Jurkat, Clone E6-1 (cell line): ENCODE measurements around the gene RPS14.
"Not testable (repeated sequence)": the region's sequence is repeated elsewhere in the genome, so short reads cannot be mapped to it uniquely, and the experiment has no call there.

ENCODE experiments used
- DNase-seq: peaks from one replicate; pipeline ENCODE4 v3.0.0-alpha.2; 2011; ENCODE audit warnings: low read depth, low spot score
- H3K4me3 ChIP-seq: 2 replicates; pipeline ENCODE4 v1.5.1; 2011; ENCODE audit warnings: mild to moderate bottlenecking, low read length, control low read depth, moderate library complexity

The RPS14 gene

DNA sequence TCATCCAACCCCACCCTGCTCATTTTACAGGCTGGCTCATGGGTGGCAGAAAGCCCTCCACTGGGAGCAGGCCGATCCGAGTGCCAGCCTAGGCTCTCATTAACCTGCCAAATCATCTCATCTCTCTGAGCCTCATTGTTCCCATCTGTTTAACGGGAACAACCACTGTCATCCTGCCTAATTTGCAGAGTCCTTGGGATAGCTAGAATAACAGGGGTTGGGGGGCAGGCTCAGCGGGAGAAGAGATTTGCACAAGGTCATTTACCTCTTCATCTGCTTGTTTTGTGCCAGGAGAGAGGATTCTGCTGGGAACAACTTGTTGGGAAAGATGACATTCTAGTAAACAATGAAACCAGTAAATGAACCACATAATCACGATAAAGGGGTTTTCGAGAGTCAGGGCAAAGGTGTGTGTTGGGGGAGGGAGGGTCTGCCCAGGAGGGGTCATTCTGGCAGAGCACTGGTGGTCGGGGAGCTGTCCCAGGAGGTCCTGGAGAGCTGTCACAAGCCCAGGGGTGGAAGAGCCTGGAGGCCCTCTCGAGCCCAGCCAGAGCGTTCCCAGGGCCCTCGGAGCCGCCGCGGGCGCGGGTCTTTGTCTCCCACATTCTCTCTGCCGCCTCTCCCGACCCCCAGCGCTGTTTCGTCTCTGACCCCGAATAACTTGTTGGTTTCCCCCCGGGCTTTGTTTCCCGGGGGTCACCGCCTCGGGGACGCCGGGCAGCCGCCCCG, 35.6 kb upstream of the RPS14 start:
- no peak for DNase-seq
- peak overlapping the region; percentile 73 for H3K4me3 ChIP-seq

DNA sequence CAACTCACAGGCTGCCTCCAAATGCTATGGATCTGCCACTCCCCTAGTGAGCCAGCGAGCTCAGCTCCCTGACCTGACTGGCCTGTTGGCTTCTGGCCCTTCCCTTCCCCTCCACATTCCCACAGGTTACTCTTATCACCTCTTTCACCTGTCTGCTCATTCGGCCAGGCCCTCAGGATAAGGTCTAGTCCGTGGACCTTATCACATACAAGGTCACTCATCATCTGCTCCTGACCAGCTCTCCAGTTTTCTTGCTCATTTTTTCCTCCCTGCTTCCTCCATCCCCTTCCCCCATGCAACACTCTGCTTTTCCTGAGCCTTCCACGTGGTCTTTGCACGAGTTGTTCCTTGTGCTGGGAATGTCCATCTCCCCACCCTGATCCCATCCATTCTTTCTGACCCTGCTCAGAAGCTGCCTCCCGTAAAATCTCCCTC, 32.5 kb upstream of the RPS14 start:
- no peak overlapping the region for H3K4me3 ChIP-seq
- no peak for DNase-seq

DNA sequence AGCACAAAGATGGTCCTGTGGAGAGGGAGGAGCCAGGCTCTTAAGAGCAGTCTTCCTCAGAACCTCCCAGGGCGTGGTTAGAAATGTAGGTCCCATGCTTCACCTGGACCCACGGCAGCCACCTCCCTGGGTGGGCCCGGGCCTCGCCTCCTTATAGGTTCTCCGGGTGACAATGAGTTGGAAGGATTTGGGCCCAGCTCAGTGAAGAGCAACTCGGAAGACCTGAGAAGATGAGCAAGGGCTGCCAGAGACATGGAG, 32.1 kb upstream of the RPS14 start:
- DNase-seq = no peak
- no peak overlapping the region for H3K4me3 ChIP-seq

DNA sequence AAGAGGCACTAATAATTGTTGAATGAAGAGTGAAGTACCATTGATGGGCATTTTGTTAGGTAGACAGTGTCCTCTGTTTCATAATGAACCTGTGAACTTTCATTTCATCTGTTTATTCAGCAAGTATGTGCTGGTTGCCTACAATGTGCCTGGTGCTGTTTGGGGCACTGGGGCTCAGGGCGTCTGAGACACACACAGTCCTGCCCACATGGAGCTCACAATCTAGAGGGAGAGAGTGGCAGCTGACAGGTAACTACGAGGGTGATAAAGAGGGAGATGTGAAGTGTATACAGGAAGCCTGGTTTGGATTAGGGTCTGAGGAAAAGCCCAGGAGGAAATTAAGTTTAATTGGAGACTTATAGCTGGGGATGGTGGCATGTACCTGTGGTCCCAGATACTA, 29.9 kb upstream of the RPS14 start:
- DNase-seq = no peak

DNA sequence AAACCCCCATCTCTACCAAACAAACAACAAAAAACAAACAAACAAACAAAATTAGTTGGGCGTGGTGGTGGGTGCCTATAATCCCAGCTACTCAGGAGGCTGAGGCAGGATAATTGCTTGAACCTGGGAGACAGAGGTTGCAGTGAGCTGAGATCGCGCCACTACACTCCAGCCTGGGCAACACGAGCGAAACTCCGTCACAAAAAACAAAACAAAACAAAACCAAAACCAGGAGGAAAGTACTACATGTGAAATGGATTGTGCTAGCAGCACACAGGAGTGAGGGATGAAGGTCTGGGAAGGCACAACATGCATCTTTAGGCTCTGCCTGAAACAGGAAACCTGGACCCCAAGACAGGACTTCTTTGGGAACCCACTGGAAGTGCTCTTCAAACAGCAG, 27.0 kb upstream of the RPS14 start:
- not testable (repeated sequence) for DNase-seq, H3K4me3 ChIP-seq

More for the DNA sequence above, 29.9 kb upstream of the RPS14 start:
- no peak overlapping the region for H3K4me3 ChIP-seq

DNA sequence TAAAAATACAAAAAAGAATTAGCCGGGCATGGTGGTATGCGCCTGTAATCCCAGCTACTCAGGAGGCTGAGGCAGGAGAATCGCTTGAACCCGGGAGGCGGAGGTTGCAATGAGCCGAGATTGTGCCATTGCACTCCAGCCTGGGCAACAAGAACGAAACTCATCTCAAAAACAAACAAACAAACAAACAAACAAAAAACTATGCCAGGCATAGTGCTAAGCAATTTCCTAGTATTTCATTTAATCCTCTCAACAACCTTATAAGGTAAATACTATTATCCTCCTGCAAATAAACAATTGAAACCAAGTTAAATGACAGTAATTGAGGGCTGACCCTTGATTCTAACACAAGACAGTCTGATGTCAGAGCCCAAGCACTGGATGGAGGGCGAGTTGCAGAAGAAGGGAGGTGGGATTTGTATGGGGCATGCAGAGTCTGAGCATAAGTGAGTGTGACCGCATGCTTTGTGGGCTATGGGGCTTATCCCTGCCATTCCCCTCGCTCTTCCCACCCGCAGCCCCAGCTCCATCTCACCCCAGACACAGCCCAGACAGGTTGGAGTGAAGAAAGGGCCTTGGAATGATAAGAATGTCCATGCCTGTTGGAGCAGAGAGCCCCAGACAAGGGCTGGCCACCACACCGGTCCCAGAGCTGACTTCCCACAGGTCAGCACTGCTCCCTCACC, 24.3 kb upstream of the RPS14 start:
- no peak overlapping the region for H3K4me3 ChIP-seq
- no peak for DNase-seq

DNA sequence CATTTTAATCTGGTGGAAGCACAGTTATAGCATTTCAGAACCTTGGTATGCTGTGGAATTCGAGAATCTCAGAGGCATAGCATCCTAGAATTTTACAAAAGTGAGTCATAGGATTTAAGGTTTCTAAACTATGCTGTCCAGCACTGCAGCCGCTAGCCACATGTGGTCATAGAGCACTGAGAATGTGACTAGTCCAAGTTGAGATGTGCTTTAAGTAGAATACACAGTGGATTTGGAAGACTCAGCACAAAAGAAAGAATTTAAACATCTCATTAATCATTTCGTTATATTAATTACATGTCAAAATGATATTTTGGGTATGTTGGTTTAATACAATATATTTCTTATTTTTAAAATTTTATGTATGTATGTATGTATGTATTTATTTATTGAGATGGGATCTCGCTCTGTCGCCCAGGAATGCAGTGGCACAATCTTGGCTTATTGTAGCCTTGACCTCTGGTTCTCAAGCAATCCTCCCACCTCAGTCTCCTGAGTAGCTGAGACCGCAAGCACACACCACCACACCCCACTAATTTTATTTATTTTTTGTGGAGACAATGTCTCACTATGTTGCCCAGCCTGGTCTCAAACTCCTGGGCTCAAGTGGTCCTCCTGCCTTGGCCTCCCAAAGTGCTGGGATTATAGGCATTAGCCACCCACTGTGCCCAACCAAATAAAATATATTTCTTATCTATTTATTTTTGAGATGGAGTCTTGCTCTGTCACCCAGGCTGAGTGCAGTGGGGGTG, 20.4 kb upstream of the RPS14 start:
- DNase-seq = no peak
- H3K4me3 ChIP-seq = no peak overlapping the region

DNA sequence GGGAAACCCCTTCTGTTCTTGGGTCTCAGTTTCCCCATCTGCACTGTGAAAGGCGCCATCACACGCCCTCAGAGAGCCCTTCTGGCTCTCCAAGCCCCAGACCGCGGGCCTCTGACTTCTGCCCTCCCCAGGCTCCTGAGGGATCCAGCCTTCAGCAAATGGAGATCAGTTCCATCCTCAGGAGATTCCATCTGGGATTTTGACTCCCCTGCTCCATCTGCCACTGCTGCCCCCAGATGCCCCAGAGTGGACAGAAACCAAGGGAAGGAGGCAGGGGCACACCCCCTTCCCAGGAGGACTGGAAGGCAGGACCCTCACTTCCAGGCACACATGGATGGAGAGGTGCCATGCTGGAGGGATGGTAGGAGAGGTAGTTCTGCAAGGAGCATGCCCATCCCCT, 18.7 kb upstream of the RPS14 start:
- H3K4me3 ChIP-seq = no peak overlapping the region
- DNase-seq = no peak

DNA sequence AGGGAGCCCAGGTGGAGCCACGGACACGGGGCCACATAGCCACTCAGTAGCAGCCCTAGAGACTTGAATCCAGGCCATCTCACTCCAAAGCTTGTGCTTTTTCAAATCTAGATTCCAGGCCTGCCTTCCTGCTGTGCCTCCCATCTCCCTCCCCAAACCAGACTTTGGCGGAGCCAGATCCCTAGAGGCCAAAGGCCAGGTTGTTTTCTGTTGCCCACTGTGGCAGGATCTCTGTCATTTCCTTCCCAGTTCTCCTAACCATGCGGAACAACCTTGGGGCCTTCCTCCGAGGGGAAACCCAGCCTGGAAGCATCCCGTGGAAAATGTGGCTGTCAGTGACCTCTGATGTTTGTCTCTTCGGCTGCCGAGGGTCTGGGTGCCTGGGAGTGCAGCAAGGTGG, 16.4 kb upstream of the RPS14 start:
- no peak for DNase-seq
- H3K4me3 ChIP-seq = no peak overlapping the region

DNA sequence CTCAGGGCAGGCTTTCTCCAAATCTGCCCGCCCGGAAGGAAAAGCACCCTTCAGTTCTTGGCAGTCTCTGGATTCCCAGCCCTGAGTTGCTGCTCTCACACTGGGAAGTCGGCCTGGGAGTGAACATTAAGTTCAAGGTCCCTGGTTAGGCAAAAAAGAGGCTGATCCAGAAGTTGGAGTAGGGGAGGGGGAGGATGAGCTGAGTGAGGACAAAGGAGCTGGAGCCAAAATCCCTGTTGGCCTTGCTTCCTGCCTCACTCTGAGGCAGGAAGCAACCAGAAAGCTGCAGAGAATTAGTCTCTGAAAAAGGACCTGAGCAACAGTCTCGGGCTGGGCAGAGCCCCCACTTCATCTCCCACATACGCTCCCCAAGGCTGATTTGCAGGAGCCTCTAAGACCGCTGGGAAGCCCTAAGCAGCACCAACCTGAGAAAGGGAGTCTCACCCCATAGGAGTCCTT, 15.0 kb upstream of the RPS14 start:
- no peak overlapping the region for H3K4me3 ChIP-seq
- no peak for DNase-seq

DNA sequence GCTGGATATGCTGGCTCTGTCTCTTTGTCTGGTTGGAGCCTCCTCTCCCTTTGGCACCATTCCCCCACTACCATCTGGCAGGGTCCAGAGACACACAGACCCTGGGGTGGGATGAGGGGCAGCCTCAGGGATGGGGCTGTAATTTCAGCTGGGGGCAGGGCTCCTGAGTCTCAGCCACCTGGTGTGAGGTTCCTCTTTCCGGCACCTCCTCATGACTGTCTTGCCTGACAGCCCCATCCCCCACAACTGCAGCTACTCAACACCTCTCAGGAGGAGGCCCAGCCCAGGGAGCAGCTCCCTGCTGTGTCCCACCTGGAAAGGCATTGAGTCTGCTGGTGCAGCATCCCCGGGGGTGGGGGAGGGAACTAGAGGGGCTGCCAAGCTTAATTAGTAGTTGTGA, 11.7 kb upstream of the RPS14 start:
- H3K4me3 ChIP-seq = no peak overlapping the region
- DNase-seq = no peak

DNA sequence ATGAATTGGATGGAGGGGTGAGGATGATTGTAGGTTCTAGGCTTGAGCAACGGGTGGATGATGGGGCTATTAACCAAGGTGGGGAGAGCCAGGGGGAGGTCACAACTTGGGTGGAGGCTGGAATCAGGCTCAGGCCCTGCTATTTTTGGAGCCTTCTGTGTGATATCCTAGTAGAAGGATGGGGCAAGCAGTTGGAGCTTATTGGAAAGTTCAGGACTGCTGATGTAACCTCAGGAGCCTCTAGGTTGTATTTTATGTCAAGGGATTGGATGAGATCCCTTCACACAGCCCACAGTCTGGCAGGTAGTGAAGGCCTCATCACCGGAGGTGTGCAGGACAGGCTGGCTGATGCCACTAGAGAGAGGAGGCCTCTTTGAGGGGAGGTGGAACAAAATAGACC, 11.2 kb upstream of the RPS14 start:
- H3K4me3 ChIP-seq = no peak overlapping the region
- no peak for DNase-seq

DNA sequence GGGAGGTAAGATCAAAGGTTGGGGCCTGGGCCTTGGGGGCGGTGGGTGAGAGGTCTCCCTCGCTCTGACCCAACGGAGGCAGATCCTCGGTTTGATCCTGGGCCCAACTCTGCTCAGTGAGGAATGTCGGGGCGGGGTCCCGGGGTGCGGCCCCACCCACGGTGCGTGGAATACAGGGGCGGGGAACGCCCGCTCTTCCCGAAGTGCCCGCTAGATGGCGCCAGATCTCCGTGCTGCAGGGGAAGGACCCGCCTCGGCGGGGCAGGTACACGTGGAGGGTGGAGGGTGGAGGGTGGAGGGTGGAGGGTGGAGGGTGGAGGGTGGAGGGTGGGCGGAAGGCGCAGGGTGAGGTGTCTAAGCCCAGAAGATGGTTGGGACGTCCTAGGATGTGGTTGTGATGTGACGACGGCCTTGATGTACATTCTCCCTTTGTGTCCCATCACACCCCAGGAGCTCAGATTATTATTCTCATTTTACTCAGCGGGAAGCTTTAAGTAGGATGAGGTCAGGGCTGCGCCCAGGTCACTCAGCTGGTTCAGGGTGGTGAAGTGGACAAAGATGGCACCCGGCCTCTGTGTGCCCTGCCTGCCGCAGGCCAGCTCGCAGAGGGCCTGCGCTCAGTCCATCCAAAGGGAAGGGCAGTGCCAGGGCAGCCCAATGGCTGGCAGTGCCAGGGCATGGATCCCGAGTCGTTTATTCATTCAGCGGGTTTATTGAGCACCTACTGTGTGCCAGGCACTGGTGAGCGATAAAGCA, 9.4 kb upstream of the RPS14 start:
- peak; percentile 59 for DNase-seq
- peak overlapping the region; percentile 22; the same call in 1 of the 2 replicates for H3K4me3 ChIP-seq

DNA sequence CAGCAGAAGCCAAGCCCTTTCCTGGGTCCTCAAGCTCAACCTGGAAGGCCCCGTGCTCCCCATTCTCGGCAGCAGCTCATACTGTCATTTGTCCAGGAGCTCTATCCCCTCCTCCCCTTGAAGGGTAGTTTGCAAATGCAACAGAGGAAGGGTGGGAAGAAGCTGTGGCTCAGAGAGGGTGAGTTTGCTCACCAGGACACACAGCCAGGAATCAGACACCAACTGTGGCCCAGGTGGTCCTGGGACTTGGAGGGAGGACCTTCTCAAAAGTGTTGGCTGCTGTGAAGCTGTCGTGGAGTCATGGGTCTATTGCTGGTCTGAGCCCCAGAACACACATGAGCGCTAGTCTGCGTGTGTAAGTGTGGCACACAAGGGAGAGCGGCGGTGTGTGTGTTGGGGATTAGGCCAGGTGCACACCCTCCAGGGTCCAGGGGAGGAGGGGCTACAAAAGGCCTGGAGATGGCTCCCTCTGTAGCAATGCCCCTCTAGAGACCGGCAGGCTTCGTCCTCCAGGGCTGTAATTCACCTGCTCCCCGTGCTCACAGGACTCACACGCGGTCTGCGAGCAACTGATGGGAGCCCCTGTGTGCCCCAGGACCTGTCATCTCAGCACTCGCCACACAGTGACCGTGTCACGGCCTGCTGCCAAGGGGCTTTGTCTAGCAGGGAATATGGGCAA, 8.2 kb upstream of the RPS14 start:
- no peak for DNase-seq
- H3K4me3 ChIP-seq = peak overlapping the region; percentile 23

DNA sequence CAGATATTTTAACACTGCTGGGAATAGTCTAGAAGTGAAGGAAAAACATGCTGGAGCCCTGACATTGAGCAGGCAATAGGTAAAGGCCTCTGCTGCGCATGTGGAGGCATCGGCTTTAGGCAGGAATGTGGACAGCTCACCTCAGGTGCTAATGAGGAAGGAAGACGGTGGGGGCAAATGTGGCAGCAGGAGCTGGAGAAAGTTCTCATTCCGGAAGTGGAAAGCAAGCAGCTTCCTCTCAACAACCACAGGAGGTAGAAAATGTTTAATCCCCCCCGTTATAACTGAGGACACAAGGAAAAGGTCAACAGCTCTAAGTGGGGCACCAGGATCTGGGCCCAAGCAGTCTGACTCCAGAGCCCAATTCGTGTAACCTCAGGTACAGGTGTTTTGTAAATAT, 7.6 kb upstream of the RPS14 start:
- peak; percentile 78 for DNase-seq
- H3K4me3 ChIP-seq = peak overlapping the region; percentile 23

DNA sequence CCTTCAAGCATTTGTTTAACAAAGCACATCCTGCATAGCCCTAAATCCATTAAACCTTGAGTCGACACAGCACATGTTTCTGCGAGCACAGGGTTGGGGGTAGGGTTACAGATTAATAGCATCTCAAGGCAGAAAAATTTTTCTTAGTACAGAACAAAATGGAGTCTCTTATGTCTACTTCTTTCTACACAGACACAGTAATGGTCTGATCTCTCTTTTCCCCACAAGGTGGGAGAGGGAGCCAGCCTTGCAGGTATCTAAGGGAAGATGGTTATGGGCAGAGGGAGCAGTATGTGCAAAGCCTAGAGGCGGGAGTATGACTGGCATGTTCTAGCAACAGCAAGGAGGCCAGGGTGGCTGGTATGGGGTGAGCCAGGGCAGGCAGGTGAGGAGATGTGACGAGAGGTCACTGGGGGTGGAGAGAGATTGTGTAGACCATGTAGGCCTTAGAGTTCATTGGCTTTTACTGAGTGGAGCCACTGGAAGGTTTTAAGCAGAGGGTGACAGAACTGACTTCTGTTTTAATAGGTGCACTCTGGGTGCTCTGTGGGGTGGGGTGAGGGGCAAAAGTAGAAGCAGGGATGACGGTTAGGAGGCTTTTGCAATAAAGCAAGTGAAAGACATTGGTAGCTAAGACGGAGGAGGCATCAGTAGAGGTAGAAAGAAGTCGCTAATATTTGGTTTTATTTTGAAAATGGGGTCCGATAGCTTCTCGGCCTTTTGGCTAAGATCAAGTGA, 5.1 kb upstream of the RPS14 start:
- DNase-seq = no peak
- H3K4me3 ChIP-seq = no peak overlapping the region

DNA sequence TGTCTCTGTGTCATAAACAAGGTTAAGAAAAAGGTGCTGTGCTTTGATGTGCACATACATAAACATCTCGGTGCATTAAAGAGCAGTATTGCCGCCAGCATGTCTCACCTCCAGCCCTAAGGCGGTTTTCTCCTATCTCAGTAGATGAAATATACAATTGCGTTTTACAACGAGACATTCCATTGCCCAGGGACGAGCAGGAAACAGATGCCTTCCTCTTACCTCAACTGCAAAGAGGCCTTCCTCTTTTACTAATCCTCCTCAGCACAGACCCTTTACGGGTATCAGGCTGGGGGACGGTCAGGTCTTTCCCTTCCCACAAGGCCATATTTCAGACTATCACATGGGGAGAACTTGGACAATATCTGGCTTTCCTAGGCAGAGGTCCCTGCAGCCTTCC, 4.5 kb upstream of the RPS14 start:
- not testable (repeated sequence) for DNase-seq, H3K4me3 ChIP-seq

DNA sequence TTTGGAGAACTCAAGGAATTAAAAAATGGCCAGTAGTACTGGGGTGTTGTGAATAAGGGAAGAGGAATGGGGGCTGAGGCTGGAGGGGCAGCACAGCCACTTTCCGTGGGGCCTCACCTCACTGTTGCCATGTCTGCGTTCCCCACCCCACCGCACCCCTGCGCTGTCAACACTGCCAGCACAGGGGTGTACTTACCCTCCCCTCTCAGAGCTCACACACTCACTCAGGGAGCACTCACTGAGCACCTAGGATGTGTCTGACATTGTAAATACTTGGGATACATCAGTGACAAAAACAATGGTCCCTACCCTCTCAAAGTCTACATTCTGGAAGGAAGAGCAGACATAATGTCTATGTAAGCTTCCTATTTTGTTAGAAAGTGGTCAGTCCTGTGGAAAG, 3.4 kb upstream of the RPS14 start:
- no peak for DNase-seq
- no peak overlapping the region for H3K4me3 ChIP-seq

DNA sequence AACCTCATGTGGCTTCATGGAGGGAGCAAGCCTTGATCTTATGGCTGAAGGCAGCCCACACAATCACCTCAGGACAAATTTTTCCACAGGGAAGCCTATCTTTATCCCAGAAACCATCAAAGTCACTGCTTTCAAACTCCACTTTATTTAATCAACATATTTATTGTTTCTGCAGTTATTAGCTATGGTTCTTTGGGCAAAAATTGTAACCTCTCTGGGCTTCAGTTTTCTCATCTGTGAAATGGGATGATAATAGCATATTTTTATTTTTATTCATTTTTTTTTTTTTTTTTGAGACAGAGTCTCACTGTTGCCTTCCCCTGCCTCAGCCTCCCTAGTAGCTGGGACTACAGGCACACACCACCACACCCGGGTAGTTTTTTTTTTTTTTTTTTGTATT, 2.1 kb upstream of the RPS14 start:
- no peak overlapping the region for H3K4me3 ChIP-seq
- no peak for DNase-seq
